T-helper 2 cell (primary cell): ENCODE results near the gene MCF2L.
A peak's percentile ranks its signal among the peaks of the same experiment; 100 is the strongest.

Source experiments
- DNase-seq, 5 experiments: peaks; one replicate each; pipeline versions ENCODE4 v3.0.0 to v3.0.0-alpha.2; 2012 to 2022

MCF2L gene

DNA sequence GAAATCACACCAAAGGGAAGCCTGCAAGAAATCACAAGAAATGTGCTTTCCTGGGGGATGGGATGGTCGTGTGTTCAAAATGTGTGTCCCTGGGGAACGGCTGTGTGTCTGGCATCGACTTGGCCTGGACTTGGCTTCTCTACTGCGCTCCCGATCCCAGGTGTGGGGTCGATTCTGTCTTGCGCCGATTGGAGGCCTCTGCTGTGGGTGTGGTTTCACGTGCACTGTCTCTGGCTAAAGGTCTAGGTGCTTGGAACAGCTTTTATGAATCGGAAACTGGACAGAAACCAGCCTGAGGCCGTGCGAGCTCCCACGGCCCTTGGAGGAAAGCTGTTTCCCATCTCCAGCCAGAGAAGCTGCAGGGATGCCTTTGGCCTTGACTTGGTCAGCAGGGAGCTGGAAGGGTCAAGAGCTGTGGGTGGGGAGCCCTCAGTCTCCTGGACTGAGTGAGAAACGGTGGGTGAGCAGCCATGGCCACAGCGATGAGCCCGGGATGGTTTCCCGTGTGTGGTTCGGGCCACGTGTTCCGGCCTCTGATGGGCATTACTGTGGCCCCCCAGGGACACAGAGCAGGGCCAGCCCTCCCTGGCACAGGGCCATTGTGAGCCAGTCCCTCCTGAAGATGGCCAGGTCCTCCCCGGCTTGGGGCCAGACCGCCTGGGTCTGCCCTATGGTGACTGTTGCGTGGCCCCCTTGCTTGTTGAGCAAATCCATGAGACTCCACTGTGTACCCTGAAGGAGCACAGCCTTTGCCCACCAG lies 29.7 kb downstream of the MCF2L start:
- DNase-seq: no peak

DNA sequence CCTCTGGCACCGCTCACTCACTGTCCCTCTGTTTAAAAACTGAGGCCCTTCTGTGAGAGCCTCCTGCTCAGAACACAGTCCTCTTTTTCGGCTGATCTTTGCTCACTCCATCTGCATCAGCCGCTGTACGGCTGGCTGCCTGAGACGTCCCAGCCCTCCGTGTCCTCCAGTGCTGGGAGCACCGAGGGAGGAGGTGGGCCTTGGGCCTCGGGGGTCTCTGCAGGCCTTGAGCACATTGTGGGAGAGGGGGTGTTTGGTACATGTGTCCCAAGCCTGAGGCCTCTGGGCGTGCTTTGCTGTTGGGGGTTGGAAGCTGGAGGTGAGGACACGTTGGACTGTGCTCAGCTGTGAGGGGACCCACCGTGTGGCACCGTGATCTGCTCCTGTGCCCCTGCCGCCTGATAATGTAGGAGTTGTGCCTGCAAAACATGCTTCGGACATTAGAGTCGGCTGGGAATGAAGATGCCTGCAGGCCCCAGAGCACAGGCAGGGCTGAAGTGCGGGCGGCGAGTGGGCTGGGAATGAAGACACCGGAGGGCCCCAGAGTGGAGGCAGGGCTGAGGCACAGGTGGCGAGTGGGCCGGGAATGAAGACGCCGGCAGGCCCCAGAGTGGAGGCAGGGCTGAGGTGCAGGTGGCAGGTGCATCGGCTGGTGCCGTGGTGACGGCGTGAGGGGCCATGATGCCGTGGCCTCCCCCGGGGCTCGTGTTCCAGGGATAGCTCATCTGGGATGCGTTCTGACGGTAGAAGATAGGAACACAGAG lies 30.6 kb downstream of the MCF2L start:
- DNase-seq: no peak

DNA sequence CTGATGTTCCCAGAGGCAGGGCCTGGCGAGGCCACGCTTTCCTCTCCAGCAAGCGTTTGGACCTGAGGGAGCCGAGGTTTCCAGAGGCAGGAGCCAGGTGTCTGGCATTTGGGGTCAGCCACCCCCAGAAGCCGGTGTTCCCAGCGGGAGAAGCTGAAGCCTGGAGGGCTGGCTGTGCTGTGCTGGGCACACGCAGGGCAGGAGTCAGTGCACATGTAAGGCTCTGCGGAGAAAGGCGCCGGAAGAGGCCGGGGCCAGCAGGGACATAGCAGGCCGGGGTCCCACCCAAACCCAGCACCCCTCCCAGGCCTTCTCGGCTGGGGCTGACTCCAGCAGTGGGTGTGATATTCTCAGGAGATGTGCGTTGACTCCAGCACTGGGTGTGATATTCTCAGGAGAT lies 31.6 kb downstream of the MCF2L start:
- no peak for DNase-seq

DNA sequence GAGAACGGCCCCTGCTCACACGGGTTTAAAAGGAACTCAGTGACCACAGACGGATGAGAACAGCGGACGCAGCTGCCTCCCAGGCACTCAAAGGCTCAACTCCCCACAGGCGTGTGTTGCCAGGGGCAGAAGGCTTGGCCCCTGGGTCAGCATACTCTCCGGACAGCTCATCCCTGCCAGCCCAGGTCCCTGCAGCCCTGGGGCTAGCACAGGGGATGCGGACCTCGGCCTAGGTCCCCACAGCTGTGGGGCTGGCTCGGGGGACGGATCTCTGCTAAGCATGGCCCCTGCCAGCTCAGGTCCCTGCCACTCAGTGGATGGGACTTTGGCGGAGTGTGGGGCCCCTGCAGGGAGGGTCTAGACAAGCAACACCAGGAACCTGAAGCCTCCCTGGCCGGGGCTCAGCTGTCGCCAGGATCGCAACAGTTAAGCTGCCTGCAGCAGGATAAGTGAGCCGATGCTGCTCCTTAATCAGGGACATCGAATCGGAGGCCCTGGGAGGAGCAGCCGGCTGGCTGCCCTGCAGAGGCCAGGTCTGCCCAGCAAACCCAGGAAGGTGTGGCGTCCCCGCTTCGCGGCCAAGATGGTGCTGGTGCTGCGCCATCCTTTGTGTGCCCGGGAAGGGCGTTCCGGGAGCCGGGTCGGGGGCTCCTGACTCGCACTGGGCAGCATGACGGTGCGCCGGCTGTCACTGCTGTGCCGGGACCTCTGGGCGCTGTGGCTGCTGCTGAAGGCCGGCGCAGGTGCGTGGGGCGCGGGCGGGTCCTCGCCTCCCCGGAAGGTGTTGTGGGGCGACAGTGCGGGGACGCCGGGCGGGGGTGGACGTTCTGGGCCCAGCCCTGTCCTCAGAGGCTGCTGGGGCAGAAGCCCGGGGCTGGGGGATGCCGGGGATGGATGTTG lies 32.5 kb downstream of the MCF2L start:
- no peak for DNase-seq

DNA sequence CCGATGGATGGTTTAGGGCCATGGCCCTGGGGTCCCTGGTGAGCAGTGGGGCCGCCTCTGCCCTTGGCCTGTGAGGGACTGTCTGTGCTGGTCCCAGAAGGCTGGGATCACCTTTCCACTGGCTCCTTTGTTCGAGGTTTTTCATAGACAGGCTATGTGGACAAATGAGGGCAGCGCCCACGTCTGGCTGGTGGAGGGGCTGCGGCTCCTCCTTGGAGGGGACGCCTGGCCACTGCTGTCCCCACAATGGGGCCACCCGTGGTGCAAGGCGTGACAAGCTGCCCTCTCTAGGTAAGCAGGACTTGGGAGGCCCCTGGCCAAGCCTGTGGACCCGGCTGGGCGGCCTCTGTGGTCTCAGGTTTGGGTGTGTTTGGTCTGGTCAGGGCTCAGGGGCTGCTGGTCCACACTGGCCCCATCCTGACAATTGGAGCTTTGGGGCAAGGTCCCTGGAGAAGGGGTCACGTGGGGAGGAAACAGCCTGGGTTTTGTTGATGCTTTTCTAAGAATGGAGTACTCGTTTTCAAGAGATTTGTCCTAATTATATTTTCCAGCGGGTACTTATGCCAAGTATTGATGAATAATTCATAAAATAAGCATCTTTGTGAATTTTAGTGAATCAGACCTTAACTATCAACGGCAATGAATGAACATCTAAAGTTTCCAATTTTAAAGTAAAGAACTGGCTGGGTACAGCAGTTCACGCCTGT lies 33.3 kb downstream of the MCF2L start:
- no peak for DNase-seq

DNA sequence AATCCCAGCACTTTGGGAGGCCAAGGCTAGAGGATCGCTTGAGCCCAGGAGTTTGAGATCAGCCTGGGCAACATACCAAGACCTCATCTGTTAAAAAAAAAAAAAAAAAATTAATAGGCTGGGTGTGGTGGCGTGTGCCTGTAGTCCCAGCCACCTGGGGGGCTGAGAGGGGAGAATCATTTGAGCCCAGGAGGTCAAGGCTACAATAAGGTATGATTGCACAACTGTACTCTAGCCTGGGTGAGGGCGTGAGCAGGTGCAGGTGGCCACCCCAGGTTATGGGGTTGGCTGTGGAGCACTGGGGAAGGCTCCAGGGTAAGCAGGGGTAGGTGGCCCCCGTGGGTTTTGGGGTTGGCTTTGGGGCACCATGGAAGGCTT lies 33.9 kb downstream of the MCF2L start:
- no peak for DNase-seq

DNA sequence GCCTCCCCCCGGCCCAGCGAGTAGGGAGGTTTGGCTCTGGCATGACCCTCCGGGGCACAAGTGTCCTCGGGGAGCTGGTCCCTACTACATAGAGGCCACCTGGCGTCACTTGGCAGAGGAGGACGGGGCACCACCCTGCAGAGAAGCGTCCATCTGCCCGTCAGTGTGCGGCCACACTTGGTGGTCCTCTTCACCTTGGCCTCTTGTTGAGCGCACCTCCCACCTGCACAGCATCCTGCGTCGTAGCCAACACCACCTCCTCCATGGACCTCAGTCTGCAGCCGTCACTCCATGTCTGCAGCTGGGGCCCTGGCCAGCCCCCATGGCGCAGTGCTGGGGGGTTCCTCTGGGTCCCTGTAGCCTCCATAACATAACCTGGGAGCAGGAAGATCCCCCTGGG lies 35.1 kb downstream of the MCF2L start:
- DNase-seq: no peak

DNA sequence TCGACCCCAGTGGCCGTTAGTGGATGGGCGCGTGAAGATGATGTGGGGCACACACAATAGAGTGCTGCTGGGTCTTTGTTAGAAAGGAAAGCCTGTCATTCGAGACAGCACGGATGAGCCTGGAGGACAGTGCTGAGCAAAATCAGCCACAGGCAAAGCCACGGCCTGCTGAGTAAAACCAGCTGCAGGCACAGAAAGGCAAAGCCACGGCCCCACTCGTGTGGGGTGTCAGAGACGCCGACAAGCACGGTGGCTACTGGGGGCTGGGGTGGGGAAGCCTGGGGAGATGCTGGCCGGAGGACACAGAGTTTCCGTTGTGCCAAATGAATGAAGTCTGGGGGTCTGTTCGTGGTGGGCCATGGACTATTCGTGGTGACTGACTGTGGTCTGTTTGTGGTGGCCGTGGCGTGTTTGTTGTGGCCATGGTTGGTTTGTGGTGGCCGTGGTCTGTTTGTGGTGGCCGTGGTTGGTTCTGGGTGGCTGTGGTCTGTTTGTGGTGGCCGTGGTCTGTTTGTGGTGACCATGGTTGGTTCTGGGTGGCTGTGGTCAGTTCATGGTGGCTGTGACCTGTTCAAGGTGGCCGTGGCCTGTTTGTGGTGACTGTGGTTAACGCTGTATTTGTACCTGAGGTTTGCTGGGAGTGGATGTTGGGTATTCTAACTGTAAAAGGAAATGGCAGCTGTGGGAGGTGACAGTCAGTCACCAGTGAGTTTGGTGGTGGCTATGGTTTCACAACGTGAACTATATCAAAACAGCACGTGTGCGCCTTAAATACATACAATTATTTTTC lies 36.3 kb downstream of the MCF2L start:
- DNase-seq: peak in 2 of 5 experiments; percentile 42 to 53

DNA sequence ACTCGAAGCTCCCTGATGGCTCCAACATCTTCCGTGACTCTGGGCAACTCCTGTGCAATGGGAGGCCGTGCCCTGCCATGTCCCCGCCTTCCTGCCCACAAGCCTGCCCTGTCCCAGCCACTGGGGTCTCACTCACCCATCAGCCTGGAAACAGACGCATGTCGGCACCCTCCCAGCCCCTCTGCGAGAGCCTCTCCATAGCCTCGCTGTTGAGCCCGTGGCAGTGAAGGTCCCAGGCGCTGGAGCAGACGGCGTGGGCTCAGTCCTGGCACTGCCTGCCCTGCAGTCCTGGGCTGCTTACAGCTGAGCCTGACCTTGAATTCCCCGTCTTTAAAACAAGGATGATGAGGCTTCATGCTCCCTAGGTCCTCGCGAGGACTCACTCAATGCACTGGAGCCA lies 37.0 kb downstream of the MCF2L start:
- no peak for DNase-seq

DNA sequence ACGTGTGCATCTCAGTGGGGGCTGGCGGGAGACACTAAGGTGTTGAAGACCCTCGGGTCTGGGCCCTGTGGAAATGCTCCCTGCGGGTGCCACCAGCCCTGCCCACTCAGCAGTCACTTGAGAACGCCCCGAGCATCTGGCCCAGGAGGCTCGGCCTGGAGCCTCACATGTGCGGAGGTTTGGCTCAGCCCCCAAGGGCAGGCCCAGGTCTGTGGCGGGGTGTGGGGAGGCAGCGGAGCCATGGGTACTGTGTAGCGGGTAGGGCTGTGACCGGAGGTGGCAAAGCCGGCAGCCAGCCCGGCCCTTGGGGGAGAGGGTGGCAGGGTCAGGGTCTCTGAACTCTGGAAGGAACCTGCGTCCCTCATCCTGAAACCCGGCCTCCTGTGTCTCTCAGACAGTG lies 37.6 kb downstream of the MCF2L start:
- DNase-seq: no peak

DNA sequence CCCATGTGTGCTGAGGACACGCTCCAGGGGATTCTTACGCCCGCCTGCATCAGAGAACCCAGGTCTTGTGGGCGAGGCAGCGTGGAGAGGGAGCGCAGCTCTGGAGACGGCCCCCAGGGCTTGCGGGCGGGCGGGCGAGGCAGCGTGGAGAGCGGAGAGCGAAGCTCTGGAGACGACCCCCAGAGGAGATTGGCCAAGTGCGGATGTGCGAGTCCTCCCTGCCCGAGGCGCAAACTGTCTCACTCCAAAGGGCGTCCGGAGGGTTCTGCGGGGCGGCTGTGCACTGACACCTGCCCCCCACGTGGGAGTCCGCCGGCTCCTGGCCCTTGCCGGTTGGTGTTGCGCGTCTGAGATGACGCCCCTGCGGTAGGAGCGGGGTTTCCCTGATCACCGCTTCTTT lies 39.8 kb downstream of the MCF2L start:
- no peak for DNase-seq

DNA sequence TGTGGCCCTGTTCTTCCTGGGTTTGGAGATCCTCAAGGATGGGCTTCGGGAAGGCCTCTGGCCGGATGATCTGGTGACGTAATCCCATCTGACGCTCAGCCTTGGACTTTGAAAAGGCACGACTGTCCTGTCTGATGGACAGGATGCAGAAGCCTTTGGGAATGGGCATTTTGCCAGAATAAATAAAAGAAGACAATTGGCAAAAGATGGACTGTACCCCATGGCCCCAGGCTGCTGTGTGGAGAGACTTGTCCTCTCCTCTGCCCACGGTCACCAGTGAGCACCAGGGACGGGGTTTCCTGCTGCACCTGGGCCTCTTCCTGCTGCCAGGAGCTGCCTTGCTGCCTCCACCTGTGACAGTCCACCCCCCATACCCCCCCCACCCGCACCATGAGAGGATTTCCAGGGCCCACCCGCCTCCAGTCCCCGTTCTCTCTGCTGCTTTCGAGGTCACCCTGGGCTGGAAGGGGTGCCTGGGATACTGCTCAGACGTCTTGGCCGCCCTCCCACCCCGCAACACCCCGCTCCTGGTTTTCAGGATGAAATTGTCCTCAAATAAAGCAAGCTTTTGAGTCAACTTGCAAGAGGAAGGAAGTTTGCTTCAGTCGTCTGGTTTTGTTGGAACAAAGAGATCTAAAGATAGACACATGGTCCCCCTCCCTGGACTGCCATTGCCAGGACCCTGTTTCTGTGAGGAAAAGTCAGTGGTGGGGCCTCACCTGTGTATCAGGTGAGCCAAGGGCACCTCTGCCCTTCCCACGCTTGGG lies 40.9 kb downstream of the MCF2L start:
- no peak for DNase-seq

DNA sequence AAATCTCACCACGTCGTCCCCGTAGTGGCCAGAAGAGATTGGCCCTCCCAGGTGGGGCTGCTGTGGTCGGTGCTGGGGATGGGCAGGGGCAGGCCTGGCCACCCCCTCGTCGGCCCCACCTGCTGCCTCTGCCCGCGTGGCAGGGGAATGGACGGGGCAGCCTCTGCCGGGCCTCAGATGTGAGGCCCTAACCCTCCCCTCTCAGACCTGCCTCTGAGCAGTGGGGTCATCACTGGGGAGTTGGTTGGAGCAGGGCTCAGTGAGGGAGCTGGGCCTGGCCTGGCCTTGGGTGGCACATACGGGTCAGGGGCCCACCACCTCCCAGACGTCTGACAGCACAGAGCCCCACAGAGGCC lies 41.5 kb downstream of the MCF2L start:
- no peak for DNase-seq

DNA sequence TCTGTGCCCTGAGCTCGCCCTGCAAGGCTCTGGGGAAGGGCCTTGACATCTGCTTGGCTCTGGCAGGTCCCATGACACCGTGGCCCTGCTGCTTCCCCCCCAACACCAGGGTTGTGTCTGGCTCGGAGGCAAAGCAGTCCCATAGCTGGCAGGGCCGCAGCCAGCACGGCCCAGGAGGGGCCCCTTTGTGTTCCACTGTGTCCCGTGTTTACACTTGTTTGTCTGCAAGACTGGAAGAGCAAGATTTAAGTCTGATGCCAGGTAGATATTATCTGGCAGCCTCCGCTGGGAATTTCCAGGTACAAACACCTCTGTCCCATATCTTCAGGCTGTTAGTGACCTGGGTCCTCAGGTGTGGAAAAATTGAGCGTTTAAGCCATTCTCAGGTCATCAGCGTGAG lies 44.3 kb downstream of the MCF2L start:
- DNase-seq: no peak

DNA sequence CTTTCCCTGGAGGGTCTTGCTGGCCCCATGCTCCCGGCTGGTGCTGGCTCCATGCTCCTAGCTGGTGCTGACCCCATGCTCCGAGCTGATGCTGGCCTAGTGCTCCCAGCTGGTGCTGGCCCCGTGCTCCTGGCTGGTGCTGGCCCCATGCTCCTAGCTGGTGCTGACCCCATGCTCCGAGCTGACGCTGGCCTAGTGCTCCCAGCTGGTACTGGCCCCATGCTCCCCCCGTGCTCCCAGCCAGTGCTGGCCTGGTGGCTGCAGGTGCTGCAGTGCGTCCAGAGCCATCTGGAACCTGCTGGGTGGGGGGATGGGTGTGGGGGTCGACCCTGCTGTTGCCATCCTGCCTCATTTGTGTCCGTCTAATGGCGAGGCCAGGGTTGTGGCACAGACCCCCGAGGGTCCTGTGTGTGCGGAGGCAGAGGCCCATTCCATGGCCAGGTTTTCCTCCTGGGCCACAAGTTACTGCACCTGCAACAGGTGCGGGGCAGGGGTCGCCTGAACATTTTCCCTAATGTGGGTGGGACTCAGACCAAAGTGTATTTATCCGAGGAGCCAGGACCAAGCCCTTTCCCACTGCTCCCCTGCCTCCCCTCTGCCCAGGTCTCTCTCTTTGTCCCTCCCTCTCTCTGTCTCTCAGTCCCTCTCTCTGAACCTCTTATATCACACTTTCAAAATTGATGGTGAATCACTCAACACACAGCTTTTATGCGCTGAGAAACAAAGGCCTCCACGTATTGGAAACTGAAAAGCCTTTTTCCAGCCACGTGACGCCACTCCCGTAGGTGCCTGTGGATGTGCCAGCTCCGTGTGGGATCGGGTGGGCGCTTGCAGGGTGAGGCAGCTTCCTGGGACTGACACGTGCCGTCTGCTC lies 45.1 kb downstream of the MCF2L start:
- no peak for DNase-seq

DNA sequence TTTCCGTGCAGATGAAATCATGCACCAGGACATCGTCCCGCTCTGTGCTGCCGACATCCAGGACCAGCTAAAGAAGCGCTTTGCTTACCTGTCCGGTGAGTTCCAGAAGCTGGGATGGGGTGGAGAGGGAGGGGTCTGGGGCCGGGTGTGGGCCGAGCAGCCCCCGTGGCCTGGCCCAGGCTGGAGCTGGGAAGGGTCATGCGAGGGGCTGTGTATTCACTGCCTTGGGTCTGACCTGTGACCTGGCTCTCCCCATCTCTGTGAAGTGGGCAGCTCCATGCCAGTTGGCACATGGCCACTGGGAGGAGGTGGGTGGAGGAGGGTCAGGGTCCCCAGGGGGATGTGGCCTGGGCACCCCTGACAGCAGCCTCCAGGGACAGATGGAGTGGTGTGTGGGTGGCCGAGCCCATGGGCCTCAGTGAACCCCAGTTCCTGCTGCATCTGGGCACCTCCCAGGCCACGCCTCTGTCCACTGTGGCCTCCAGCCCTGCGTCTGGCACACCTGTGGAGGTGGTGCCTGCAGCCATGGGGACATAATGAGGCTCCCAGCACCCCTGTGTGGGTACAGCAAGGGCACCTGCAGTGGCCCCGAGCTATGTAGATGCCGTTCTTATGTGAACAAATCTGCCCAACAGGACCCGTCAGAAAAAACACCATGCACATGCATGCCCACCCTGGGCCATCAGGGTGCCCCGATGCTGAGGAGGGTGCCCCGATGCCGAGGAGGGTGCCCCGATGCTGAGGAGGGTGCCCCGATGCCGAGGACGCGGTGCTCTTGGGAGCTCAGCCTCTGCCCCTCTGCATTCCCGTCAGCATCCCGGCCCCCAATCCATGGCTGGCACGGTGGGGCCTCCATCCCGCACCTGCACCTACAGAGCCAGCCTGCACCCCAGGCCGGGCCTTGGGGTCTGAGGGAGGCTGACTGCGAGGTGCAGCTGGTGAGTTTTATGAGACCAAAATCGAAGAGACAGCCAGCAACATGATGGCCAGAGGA lies 46.0 kb downstream of the MCF2L start:
- DNase-seq: no peak

DNA sequence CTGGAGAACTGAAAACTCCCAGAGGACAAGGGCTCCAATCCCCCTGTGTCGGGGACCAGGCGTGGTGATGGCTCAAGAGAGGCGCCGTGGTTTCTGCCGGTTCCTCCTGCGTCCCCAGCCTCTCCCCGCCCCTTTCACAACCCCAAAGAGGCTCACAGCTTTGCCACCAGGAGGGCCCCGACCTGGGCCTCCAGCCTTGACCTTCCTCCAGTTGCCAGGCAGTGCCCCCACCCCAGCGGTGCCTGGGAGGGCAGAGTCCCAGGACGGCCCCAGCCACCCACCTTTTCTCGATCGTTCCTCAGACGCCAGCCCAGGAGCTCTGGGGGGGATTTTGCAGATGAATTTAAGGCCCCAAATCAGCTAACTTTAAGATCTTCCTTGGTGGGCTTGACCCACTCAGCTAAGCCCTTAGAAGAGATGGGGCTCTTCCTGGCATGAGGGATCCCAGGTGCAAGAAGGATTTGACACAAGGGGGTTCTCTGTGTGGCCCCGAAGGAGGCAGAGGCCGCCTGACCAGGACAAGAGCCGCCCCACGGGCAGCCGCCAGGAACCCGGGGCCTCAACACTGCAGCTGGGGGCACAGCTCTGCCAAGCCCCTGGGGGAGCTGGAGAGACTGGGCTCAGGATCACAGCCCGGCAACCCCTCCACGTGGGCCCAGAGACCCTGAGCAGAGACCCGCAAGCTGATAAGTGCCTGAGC lies 47.0 kb downstream of the MCF2L start:
- no peak for DNase-seq
